HAP-1 (cell line): ENCODE data around the gene BMP7.

Experiments used
- DNase-seq, 2 experiments: peaks; one replicate each; pipeline ENCODE4 v3.0.0-alpha.2; 2016 to 2020; ENCODE audit warnings: low spot score in 2 of 2
- H3K27me3 ChIP-seq: fragments of 250-450 bp; sonication (Bioruptor Pico); 2 replicates; pipeline ENCODE4 v1.5.1; 2020; ENCODE audit warnings: low read depth, mild to moderate bottlenecking, moderate library complexity
- H3K36me3 ChIP-seq: fragments of 250-450 bp; sonication (Bioruptor Pico); replicated peaks from 2 replicates; pipeline ENCODE4 v1.5.1; 2020; ENCODE audit warnings: mild to moderate bottlenecking
- H3K4me1 ChIP-seq: fragments of 250-450 bp; sonication (Bioruptor Pico); 2 replicates; pipeline ENCODE4 v1.5.1; 2020; ENCODE audit warnings: mild to moderate bottlenecking
- H3K4me3 ChIP-seq: fragments of 250-450 bp; sonication (Bioruptor Pico); 2 replicates; pipeline ENCODE4 v1.5.1; 2020; ENCODE audit warnings: mild to moderate bottlenecking, moderate library complexity
- H3K9me3 ChIP-seq: fragments of 250-450 bp; sonication (Bioruptor Pico); 2 replicates; pipeline ENCODE4 v1.5.1; 2020; ENCODE audit warnings: mild to moderate bottlenecking, moderate library complexity
- in situ Hi-C: fragments of 300-500 bp; cut with MboI; formaldehyde crosslinking; loops from 3 replicates; pipeline ENCODE4 v1.14.3; 2020; ENCODE audit warnings: low sequenced_read_pairs, inconsistent platforms, mixed read lengths

BMP7 gene

DNA sequence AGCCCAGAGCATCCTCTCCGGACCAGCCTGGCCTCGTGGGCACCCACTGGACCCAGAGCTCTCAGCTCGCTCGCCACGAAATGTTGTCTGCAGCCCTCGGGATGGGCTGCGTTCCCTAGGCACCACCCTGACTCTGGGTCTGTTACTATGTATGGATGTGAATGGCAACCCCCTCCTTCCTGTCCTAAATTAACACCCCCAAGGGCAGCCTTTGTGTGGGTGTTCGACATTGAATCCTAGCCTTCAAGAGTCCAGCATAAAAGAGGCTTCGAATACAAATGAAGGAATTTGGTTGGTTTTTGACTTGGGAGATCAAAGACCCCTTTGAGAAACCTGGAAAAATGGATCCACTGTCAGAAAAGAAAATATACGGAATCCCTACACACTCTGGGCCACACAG is 86.1 kb downstream of the BMP7 start:
- no peaks in the 10 kb centered on the region for H3K27me3 ChIP-seq
- H3K36me3 ChIP-seq = no peaks in the 10 kb centered on the region
- no peak for DNase-seq
- no peak overlapping the region for H3K4me3 ChIP-seq
- in situ Hi-C loops = no loop called here
- no peaks in the 10 kb centered on the region for H3K4me1 ChIP-seq
- no peaks in the 10 kb centered on the region for H3K9me3 ChIP-seq

DNA sequence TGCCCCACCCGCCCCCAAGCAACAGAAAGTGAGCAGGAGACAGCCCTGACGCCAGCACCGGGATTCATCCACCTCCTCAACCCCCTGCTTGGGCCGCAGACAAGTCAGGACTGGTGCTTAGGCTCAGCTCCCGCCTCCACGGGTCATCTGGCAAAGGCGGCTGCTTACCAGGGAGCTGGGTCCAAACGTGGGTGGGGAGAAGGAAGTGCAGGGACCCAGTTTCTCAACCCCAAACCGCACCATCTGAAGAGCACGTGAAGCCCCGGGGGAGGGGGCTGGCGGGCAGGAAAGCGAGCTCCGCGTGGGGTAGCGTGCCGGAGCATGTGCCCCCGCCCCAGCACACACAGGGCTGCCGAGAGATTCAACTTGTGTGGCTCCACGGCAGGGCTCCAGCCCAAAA is 87.2 kb downstream of the BMP7 start:
- H3K9me3 ChIP-seq = no peaks in the 10 kb centered on the region
- DNase-seq = no peak
- no peak overlapping the region for H3K4me3 ChIP-seq
- no peaks in the 10 kb centered on the region for H3K36me3 ChIP-seq
- H3K27me3 ChIP-seq = no peaks in the 10 kb centered on the region
- in situ Hi-C loops = no loop called here
- H3K4me1 ChIP-seq = no peaks in the 10 kb centered on the region

DNA sequence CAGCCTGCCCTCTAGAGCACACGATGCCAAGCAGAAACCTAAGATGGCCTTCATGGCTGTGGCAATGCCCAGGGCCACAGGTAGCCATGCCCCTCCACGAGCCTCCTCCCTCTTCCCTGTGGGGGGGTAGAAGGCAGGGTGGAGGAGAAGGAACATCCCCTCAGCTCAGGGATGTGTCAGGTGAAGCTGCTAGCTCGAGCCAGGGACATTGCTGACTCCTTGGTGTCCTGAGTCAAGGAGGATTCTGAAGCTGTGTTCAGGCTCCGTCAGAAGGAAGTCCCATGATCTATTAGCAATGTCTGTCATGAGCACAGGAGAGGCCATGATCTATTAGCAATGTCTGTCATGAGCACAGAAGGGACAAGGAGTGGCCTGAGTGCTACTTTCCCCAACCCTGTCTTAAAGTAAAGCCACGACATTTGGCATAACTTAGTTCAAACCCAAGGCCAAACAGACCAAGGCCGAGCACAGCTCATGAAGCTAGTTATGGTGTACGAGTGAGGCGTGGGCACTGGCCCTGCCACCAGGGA is 87.8 kb downstream of the BMP7 start:
- Histone ChIP-seq H3K4me3 (no peak overlapping the region), H3K4me1 (no peaks in the 10 kb centered on the region), H3K9me3 (no peaks in the 10 kb centered on the region), H3K36me3 (no peaks in the 10 kb centered on the region), H3K27me3 (no peaks in the 10 kb centered on the region)
- no peak for DNase-seq
- in situ Hi-C loops = no loop called here

GRCh38 chr20:57177636-57178280 is 88.7 kb downstream of the BMP7 start:
- no peaks in the 10 kb centered on the region for H3K9me3 ChIP-seq
- H3K27me3 ChIP-seq = no peaks in the 10 kb centered on the region
- in situ Hi-C loops = no loop called here
- H3K36me3 ChIP-seq = no peaks in the 10 kb centered on the region
- DNase-seq = no peak
- H3K4me3 ChIP-seq = no peak overlapping the region
- no peaks in the 10 kb centered on the region for H3K4me1 ChIP-seq

GRCh38 chr20:57176842-57177241 is 89.6 kb downstream of the BMP7 start:
- in situ Hi-C loops = no loop called here
- Histone ChIP-seq H3K4me3 (no peak overlapping the region), H3K27me3 (no peaks in the 10 kb centered on the region), H3K36me3 (no peaks in the 10 kb centered on the region), H3K9me3 (no peaks in the 10 kb centered on the region), H3K4me1 (no peaks in the 10 kb centered on the region)
- DNase-seq = no peak

GRCh38 chr20:57175397-57176010 is 90.9 kb downstream of the BMP7 start:
- H3K27me3 ChIP-seq = no peaks in the 10 kb centered on the region
- no peaks in the 10 kb centered on the region for H3K4me1 ChIP-seq
- in situ Hi-C loops = no loop called here
- no peak for DNase-seq
- no peaks in the 10 kb centered on the region for H3K9me3 ChIP-seq
- H3K4me3 ChIP-seq = no peak overlapping the region
- no peaks in the 10 kb centered on the region for H3K36me3 ChIP-seq

- H3K4me1 ChIP-seq = no peaks in the 10 kb centered on the region
- no peaks in the 10 kb centered on the region for H3K27me3 ChIP-seq
- no peak for DNase-seq
- no peak overlapping the region for H3K4me3 ChIP-seq
- H3K36me3 ChIP-seq = no peaks in the 10 kb centered on the region
- no peaks in the 10 kb centered on the region for H3K9me3 ChIP-seq
- in situ Hi-C loops = no loop called here
Observed at GRCh38 chr20:57174737-57175136, 91.7 kb downstream of the BMP7 start.

- Histone ChIP-seq H3K9me3 (no peaks in the 10 kb centered on the region), H3K36me3 (no peaks in the 10 kb centered on the region), H3K4me1 (no peaks in the 10 kb centered on the region), H3K27me3 (no peaks in the 10 kb centered on the region), H3K4me3 (no peak overlapping the region)
- no peak for DNase-seq
- in situ Hi-C loops = no loop called here
Observed at GRCh38 chr20:57173986-57174385, 92.5 kb downstream of the BMP7 start.

DNA sequence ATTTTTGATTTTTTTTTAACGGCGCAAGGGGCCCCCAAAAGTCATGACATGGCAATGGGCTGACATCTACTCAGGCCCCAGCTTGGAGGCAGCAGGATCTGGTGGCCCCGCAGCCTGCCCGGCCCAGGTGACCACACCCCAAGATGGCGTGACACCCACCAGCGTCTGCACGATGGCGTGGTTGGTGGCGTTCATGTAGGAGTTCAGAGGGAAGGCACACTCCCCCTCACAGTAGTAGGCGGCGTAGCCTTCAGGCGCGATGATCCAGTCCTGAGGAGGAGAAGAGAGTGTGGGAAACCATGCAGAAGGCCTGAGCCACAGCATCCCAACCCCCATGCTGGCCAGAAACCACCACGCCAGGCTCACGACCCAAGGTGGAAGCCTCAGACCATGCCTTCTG is 93.4 kb downstream of the BMP7 start:
- H3K4me3 ChIP-seq = no peak overlapping the region
- H3K36me3 ChIP-seq = no peaks in the 10 kb centered on the region
- H3K4me1 ChIP-seq = no peaks in the 10 kb centered on the region
- in situ Hi-C loops = no loop called here
- no peak for DNase-seq
- H3K9me3 ChIP-seq = no peaks in the 10 kb centered on the region
- no peaks in the 10 kb centered on the region for H3K27me3 ChIP-seq

DNA sequence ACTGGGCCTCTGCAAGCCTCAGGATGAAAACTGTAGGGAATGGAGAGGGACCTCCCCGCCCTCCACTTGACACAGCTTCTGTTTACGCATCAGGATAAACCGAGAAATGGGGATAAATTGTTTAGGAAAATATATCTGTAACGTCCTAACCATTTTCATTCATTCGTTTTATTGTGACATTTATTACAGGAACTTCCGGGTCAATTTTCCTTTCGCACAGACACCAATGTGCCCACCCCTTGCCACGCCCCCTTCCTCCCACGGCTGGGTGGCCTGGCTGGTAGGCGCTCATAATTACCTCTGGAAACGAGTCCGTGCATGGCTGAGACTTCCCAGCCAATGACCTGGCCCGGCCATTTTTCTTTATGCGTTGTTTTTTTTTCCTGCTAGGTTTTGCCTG is 96.1 kb downstream of the BMP7 start:
- Histone ChIP-seq H3K27me3 (no peaks in the 10 kb centered on the region), H3K36me3 (no peaks in the 10 kb centered on the region), H3K4me1 (no peaks in the 10 kb centered on the region), H3K9me3 (no peaks in the 10 kb centered on the region), H3K4me3 (no peak overlapping the region)
- no peak for DNase-seq
- in situ Hi-C loops = no loop called here

DNA sequence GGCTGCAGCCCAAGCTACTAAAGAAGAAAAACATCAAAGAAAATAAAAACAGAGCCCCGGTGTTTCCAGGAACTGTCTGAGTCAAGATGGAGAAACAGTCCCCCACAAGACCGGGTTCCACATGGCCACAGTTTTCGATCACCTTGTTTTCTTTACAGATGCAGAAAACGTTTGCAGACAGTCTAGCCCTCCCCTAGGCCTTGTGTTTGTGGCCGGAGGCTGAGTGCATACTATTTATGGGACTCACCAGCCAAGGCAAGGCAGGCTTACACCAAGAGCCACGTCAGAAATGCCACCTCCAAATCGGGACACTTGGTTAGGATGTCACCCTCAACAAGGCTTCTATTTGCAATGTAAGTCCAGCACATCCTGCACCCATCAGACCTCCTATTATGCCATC is 97.3 kb downstream of the BMP7 start:
- no peaks in the 10 kb centered on the region for H3K9me3 ChIP-seq
- no peaks in the 10 kb centered on the region for H3K27me3 ChIP-seq
- H3K4me3 ChIP-seq = no peak overlapping the region
- DNase-seq = no peak
- H3K4me1 ChIP-seq = no peaks in the 10 kb centered on the region
- in situ Hi-C loops = no loop called here
- no peaks in the 10 kb centered on the region for H3K36me3 ChIP-seq

DNA sequence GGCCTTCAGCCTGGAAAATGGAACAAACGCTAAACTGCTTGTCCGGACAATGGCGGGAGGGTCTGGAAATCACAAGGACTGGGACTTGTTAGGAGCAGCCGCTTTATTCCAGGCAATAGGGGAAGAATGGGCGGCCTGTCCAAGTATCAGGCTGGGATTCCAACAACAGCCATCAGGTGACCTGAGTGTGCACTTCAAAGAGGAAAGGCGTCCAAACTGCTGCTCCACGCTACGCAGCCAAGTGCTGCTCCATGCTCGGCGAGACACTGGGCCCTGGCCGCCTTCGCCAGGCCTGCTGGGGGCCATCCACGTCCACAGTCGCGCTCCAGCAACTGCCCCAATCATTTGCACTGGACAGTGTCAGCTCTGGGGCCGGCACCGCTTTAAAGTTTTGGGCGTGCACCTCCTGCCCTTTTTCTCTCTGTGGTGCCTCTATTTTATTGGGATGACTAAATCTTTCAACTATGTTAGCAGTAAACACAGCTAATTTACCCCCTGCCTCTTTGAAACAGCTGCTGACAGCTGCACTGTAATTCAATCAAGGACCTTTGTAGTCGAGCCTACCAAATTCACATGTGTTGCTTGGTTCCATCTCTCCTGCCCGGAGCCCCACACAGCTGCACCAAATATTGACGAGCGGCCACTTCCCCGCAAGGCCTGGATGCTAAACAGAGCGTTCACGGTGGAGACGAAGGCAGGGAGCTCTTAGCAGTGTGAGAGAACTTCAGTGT is 98.3 kb downstream of the BMP7 start:
- no peaks in the 10 kb centered on the region for H3K4me1 ChIP-seq
- H3K36me3 ChIP-seq = no peaks in the 10 kb centered on the region
- H3K27me3 ChIP-seq = no peaks in the 10 kb centered on the region
- in situ Hi-C loops = no loop called here
- no peak for DNase-seq
- H3K4me3 ChIP-seq = no peak overlapping the region
- H3K9me3 ChIP-seq = no peaks in the 10 kb centered on the region

GRCh38 chr20:57167292-57167655 is 99.2 kb downstream of the BMP7 start:
- DNase-seq = no peak
- H3K4me1 ChIP-seq = no peaks in the 10 kb centered on the region
- no peaks in the 10 kb centered on the region for H3K9me3 ChIP-seq
- no peak overlapping the region for H3K4me3 ChIP-seq
- H3K36me3 ChIP-seq = no peaks in the 10 kb centered on the region
- H3K27me3 ChIP-seq = no peaks in the 10 kb centered on the region
- in situ Hi-C loops = no loop called here

DNA sequence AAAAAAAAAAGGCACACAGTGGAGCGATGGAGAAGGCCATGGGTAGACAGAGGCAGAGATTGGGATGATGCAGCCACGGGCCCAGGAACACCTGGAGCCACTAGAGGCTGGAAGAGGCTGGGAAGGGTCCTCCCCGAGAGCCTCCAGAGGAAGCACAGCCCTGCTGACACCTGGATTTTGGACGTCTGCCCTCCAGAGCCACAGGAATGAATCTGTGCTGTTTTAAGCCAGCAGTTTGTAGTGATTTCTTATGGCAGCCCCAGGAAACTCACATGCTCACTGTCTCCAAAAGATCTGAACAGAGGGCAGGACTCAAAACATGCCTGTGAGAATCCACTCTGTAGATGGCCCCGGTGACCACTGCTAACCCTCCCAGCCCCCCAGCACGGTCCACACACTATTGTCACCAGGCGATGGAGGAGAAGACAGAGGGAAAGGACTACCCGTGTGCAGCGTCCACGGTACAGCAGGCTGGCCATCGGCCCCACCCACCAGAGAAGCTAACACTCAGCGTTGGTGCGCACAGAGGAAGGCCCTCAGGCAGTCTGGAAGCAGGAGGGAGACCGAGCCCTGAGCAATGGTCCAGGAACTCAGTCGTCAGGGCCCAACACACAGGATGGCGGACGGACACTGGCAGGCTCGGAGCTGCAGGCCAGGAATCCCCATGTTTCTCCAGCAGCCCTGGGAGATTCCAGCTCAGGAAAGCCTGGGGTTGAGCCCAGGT is 99.7 kb downstream of the BMP7 start:
- in situ Hi-C loops = no loop called here

More for the DNA sequence above, 99.7 kb downstream of the BMP7 start:
- Histone ChIP-seq H3K27me3 (no peaks in the 10 kb centered on the region), H3K4me1 (no peaks in the 10 kb centered on the region), H3K36me3 (no peaks in the 10 kb centered on the region), H3K4me3 (no peak overlapping the region), H3K9me3 (no peaks in the 10 kb centered on the region)
- no peak for DNase-seq
